Esophagus muscularis mucosa (tissue), 4 donors: ENCODE data around the gene XPO4. TPM values are rescaled to one million over a fixed set of nuclear protein-coding genes. Genes with fewer than 3 reads are reported as not detected.
"Not testable (repeated sequence)": the region's sequence is repeated elsewhere in the genome, so short reads cannot be mapped to it uniquely, and the experiment has no call there.

Source experiments
- DNase-seq: peaks from one replicate; pipeline ENCODE4 v3.0.0-alpha.2; 2017; ENCODE audit errors: extremely low spot score
- H3K27ac ChIP-seq, 4 donors: fragments of 200-600 bp; sonication (generic); replicated peaks in 1 of 4; 1 replicate in 3 of 4; 2 replicates in 1 of 4; pipeline ENCODE4 v1.5.1; 2016 to 2019; ENCODE audit warnings: mild to moderate bottlenecking in 1 of 4
- H3K27me3 ChIP-seq, 4 donors: fragments of 200-600 bp; sonication (generic); one replicate each; pipeline versions ENCODE4 v1.5.1 to v1.6.0; 2016 to 2019
- H3K36me3 ChIP-seq, 4 donors: fragments of 200-600 bp; sonication (generic); one replicate each; pipeline ENCODE4 v1.5.1; 2016 to 2019
- H3K4me1 ChIP-seq, 4 donors: fragments of 200-600 bp; sonication (generic); one replicate each; pipeline ENCODE4 v1.5.1; 2016 to 2019
- H3K4me3 ChIP-seq, 4 donors: fragments of 200-600 bp; sonication (generic); 1 replicate in 2 of 4; 2 replicates in 2 of 4; pipeline ENCODE4 v1.5.1; 2016 to 2019; ENCODE audit warnings: mild to moderate bottlenecking in 4 of 4, moderate library complexity in 1 of 4
- H3K9me3 ChIP-seq, 4 donors: fragments of 200-600 bp; sonication (generic); 1 replicate in 3 of 4; 2 replicates in 1 of 4; pipeline ENCODE4 v1.5.1; 2016 to 2019
- EP300 ChIP-seq: sonication (generic); formaldehyde crosslinking; IDR thresholded peaks from one replicate; pipeline ENCODE4 v1.6.1; 2017; ENCODE audit warnings: antibody characterized with exemption
- POLR2A ChIP-seq: fragments of 450-650 bp; IDR thresholded peaks from one replicate; pipeline ENCODE4 v1.6.1; 2017; ENCODE audit warnings: antibody characterized with exemption, moderate library complexity, mild to moderate bottlenecking, low read depth
- POLR2AphosphoS5 ChIP-seq, 2 donors: sonication (generic); formaldehyde crosslinking; IDR thresholded peaks; one replicate each; pipeline ENCODE4 v1.6.1; 2017; ENCODE audit warnings: antibody characterized with exemption in 2 of 2
- WGBS: methylation state at CpG from one replicate; pipeline ENCODE4 v1.1.5; 2018; 5-methylcytosine and 5-hydroxymethylcytosine counted together
- intact Hi-C: fragments of 100-400 bp; cut with DNase I; formaldehyde crosslinking; loops from one replicate; pipeline ENCODE4 v1.15.1; 2023
- total RNA-seq, 4 donors: library from RNA; depleted of rRNA; stranded (reverse); fragments of >200 nt; gene quantifications; one replicate each; pipeline versions ENCODE4 v1.1.0 to v1.2.1, GENCODE V29; 2016
- TF ChIP-seq, protein P1 (sequence below), 3 experiments: fragments of 200-600 bp in 2 of 3; fragments of 450-650 bp in 1 of 3; sonication (generic) in 2 of 3; IDR thresholded peaks; one replicate each; pipeline ENCODE4 v1.5.1; 2017 to 2019; ENCODE audit warnings: antibody characterized with exemption in 3 of 3, mild to moderate bottlenecking in 2 of 3, moderate library complexity in 1 of 3

XPO4 gene
- total RNA-seq, 4 donors from 2014 or later, result 12.6 to 17.3 (median 15.2) TPM

DNA sequence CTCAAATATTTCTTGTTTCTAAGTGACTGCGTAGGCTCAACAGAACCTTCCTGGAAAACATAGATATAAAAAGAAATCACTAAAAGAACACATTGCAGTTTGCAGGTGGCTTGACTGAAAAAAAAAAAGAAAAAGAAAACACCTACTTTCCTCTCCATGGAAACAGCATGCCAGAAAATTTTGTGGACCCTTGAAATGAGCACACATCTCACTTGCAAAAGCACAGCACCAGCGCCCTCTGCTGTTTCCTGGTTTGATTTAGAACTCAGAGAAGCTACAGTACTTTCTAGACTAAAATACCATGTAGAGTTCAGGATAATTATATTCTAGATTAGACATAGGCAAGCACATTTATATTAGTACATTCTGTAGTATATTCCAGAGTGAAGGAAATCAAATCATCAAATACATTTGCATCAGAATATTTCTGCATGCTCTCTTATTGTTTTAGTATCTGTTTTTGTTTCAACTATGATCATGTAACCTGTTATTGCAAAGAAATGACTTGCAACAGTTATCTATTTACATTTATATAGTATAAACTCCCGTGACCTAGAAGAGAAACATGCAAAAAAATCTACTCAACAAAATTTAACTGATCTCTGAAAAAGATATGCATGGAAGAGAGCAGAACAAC, 22.3 kb upstream of the XPO4 start:
- intact Hi-C loops, result loop anchor here (2.0 to 5.0 kb wide), 2 partner anchors 212 to 428 kb away; no protein-coding TSS in a partner anchor

DNA sequence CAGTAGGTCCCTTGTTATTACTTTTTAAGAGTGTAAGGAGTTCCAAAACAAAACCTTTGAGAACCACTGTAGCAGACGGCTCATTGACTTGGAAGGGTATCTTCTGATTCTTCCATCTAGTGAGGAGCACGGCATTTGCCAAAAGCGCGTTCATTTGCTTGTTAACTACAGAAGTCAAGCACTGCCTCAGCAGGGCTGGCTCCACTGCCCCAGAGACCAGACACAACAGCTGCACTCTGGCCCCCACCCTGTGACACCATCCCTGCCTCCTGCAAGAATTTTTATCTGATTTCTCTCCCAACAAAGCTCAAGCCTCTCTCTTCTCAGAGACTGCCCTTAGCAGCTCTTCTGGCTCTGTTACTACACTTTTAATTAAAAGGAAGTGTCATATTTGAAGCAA, 20.7 kb upstream of the XPO4 start:
- H3K9me3 ChIP-seq, result no peaks in the 10 kb centered on the region
- H3K4me3 ChIP-seq, result no peak overlapping the region
- H3K27me3 ChIP-seq, result no peaks in the 10 kb centered on the region
- no peaks in the 10 kb centered on the region for H3K4me1 ChIP-seq
- intact Hi-C loops, result loop anchor here (5.0 kb wide), 1 partner anchor 426 kb away; no protein-coding TSS in a partner anchor
- no peaks in the 10 kb centered on the region for H3K36me3 ChIP-seq
- no peak for DNase-seq
- WGBS, result 73% methylated on average over 4 of the region's 4 CpGs
- TF ChIP-seq POLR2AphosphoS5 (IDR thresholded peaks at IDR 0.05), result no peak
- no peak for TF ChIP-seq EP300
- TF ChIP-seq POLR2A, result no peak
- TF ChIP-seq, protein P1, sequence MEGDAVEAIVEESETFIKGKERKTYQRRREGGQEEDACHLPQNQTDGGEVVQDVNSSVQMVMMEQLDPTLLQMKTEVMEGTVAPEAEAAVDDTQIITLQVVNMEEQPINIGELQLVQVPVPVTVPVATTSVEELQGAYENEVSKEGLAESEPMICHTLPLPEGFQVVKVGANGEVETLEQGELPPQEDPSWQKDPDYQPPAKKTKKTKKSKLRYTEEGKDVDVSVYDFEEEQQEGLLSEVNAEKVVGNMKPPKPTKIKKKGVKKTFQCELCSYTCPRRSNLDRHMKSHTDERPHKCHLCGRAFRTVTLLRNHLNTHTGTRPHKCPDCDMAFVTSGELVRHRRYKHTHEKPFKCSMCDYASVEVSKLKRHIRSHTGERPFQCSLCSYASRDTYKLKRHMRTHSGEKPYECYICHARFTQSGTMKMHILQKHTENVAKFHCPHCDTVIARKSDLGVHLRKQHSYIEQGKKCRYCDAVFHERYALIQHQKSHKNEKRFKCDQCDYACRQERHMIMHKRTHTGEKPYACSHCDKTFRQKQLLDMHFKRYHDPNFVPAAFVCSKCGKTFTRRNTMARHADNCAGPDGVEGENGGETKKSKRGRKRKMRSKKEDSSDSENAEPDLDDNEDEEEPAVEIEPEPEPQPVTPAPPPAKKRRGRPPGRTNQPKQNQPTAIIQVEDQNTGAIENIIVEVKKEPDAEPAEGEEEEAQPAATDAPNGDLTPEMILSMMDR (IDR thresholded peaks at IDR 0.05), result no peak
- H3K27ac ChIP-seq, result no peak overlapping the region

More for the DNA sequence above, 22.3 kb upstream of the XPO4 start:
- DNase-seq, result peak; percentile 93
- Histone ChIP-seq H3K4me3 (no peak overlapping the region), H3K4me1 (no peaks in the 10 kb centered on the region), H3K36me3 (no peaks in the 10 kb centered on the region), H3K27me3 (no peaks in the 10 kb centered on the region), H3K27ac (no peak overlapping the region), H3K9me3 (no peaks in the 10 kb centered on the region)
- TF ChIP-seq, protein P1 (IDR thresholded peaks at IDR 0.05), result peak; percentile 70 to 74 (median 72)
- no peak for TF ChIP-seq EP300
- TF ChIP-seq POLR2A, result no peak
- no peak for TF ChIP-seq POLR2AphosphoS5 (IDR thresholded peaks at IDR 0.05)
- WGBS, result 36% methylated on average over 3 of the region's 3 CpGs

DNA sequence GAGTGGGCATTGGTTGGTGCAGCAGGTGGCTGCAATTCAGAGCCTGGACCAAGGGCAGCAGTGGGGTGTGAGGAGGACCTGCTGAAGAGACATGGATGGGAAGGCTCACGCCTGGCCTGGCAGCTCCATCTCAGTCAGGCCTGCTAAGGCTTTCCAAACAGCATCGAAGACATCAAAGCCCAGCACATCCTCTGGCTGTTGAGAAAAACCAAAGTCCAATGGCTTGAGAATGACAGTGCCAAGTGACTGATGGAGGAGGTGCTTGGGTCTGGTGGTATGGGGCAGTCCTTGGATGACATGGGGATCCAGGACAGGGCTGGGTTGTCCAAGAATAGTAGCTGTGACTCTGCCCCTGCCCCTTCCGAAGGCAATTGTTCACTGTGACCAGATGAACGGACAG, 19.0 kb upstream of the XPO4 start:
- TF ChIP-seq EP300, result no peak
- TF ChIP-seq POLR2AphosphoS5 (IDR thresholded peaks at IDR 0.05), result no peak
- TF ChIP-seq, protein P1 (IDR thresholded peaks at IDR 0.05), result no peak
- TF ChIP-seq POLR2A, result no peak
- intact Hi-C loops, result loop anchor here (5.0 kb wide), 1 partner anchor 424 kb away; no protein-coding TSS in a partner anchor
- Histone ChIP-seq H3K27me3 (no peaks in the 10 kb centered on the region), H3K4me3 (no peak overlapping the region), H3K4me1 (no peaks in the 10 kb centered on the region), H3K9me3 (no peaks in the 10 kb centered on the region), H3K27ac (no peak overlapping the region), H3K36me3 (no peaks in the 10 kb centered on the region)
- WGBS, result 69% methylated on average over 2 of the region's 4 CpGs
- DNase-seq, result no peak

DNA sequence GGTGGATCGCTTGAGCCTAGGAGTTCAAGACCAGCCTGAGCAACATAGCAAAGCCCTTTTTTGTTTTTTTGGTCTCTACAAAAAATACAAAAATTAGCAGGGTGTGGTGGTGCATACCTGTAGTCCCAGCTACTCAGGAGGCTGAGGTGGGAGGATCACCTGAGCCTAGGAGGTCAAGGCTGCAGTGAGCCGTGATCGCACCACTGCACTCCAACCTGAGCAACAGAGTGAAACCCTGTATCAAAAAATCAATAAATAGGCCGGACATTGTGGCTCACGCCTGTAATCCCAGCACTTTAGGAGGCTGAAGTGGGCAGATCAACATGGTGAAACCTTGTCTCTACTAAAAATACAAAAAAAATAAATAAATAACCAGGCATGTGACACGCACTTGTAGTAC, 13.1 kb upstream of the XPO4 start:
- H3K27me3 ChIP-seq, H3K27ac ChIP-seq, H3K4me3 ChIP-seq, intact Hi-C loops, DNase-seq, H3K9me3 ChIP-seq, H3K4me1 ChIP-seq, H3K36me3 ChIP-seq: not testable (repeated sequence)
- 94% methylated on average over 6 of the region's 6 CpGs for WGBS

DNA sequence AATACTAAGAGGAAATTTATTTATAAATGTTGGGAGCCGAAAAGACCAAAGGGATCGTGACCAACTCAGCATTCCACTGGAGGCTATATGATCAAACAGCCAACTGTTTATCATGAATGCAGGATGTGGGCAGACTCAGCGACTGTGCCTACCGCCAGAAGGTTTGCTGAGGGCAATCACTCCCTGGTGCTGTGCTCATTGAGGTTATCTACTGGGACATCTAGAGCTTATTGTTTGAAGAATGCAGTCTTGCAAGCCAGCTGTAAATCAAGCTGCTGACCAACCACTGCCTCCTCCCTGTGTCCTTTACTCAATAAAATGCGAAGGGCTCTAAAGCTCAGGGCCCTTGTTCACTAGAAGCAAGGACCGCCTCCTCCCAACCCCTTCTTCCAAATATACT, 8.5 kb upstream of the XPO4 start:
- H3K4me1 ChIP-seq, result no peaks in the 10 kb centered on the region
- H3K27ac ChIP-seq, result no peak overlapping the region
- intact Hi-C loops, result no loop called here
- no peak for DNase-seq
- H3K27me3 ChIP-seq, result no peaks in the 10 kb centered on the region
- H3K9me3 ChIP-seq, result no peaks in the 10 kb centered on the region
- H3K4me3 ChIP-seq, result no peak overlapping the region
- TF ChIP-seq EP300, result no peak
- TF ChIP-seq POLR2A, result no peak
- TF ChIP-seq POLR2AphosphoS5 (IDR thresholded peaks at IDR 0.05), result no peak
- TF ChIP-seq, protein P1 (IDR thresholded peaks at IDR 0.05), result no peak
- no peaks in the 10 kb centered on the region for H3K36me3 ChIP-seq
- WGBS, result 93% methylated on average over 6 of the region's 6 CpGs
